ENCODE results near the gene FBRSL1.

The FBRSL1 gene

DNA sequence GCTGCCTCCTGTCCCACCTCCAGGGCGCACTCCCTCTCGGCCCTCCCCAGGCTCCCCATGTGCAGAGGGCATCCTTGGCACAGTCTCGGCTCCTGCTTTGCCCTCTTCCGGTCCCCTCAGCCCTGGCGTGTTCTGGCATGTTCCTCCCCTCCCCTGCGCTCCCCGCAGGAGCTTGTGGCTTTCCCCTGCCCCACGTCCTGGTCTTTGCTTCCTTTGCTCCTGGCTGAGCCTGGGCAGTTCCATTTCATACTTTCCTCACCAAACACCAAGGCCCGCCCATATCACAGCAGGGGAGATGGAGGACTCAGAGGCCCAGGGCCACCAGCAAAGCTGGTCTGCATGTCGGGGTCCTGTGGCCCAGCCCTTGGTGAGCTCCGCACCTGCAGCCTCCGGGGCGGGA is 56.0 kb downstream of the FBRSL1 start:
- no peak for DNase-seq

- no peak for DNase-seq
These were observed 56.7 kb downstream of the FBRSL1 start for GRCh38 chr12:132546647-132547046.

- DNase-seq = no peak
These were observed 57.3 kb downstream of the FBRSL1 start for GRCh38 chr12:132547205-132547740.

DNA sequence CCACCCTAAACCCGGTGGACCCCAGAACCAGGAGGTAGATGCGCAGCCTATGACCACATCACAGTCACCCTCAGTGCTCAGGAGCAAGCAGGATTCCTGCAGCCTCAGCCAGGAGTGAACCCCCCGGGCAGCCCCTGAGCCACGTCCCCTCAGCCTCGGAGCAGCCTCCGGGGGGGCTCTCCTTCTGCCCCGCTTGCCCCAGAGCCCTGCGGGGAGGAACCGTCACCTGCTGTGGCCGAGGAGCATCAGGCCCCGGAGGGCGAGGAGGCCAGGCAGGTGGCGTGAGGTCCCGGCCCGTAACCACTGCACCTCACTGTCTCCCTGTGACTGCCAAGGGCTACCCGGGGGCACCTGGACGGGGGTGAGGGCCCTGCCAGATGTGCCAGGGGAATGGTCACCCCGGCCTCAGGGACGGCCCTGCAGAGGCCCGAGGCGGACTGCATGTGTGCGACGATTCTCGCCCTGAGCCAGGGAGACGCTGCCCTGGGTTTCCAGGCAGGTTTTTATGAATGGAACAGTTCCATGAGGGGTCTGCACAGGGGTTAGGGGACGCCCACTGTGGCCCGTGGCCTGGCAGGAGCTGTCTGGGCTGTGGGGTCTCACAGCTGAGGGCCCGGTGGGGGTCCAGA is 58.6 kb downstream of the FBRSL1 start:
- DNase-seq = no peak

DNA sequence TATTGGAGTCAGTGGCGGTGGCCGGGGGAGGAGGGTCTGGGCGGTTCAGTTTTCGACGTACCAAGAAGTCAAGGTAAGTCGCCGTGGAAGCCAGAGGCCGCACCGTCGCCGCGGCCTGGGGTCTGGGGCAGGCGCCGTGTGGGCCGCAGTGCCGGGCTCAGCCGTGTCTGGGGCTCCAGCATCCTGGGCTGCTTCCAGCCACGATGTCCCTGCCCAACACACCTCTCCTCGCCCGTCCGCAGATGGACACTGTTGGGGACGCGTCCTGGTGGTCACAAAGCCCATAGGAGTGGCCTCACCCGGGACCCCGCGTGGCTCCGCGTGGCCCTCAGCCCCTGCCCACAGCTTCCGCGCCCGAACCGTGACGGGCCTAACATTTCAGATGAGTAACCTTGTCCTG is 59.1 kb downstream of the FBRSL1 start:
- no peak for DNase-seq

DNA sequence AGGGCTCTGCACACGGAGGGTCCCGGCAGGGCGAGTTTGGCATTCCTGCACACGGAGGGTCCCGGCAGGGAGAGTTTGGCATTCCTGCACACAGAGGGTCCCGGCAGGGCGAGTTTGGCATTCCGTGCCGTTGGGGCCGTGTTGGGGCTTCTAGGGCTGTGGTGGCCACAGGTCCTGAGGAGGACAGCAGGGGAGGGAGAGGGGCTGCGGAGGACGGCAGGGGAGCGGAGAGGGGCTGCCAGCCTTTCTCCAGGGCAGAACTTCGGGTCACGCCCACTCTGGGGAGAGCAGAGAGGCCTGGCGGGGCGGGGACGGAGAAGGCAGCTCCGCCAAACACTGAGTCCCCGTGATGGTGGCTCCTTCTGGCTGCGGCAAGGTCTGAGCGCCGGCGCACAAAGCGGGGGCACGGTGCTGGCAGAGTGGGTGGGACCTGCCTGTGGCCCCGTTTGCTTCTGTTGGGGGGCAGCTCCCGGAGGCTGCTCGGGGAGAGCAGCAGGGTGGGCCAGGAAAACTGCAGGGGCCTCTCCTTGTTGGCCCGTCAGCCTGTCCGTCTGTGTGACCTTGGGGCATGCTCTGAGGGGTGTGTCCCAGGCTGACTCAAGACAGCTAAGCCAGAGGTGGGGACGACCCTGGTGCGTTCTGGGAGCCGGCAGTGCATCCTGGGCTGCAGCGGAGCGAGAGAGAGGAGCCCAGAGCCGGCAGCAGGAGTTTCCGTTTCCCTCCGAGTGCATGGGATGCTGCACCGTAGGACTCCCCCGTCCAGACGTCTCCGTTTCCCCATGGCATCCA is 60.3 kb downstream of the FBRSL1 start:
- no peak for DNase-seq

- no peak for DNase-seq
These were observed 61.1 kb downstream of the FBRSL1 start for GRCh38 chr12:132550830-132551640.

DNA sequence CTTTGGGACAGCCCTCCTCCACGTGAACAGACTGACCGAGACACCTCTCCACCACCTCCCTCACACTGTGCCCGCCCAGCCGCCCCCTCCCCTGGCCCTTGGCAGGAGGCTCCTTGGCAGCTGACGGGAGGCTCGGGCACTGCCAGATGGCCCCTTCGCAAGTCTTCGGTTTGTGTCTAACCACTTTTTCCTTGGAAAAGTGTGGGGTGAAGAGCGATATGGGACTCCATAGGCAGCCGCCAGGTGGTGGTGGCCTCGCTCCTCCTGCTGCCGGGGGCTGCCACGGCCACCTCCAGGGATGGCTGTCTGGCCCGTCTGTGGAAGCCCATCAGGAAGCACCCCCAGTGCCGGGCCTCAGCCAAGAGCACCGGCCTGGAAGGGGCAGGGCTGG is 61.7 kb downstream of the FBRSL1 start:
- peak; percentile 60 for DNase-seq

GRCh38 chr12:132554845-132555630 is 65.1 kb downstream of the FBRSL1 start:
- no peak for DNase-seq

DNA sequence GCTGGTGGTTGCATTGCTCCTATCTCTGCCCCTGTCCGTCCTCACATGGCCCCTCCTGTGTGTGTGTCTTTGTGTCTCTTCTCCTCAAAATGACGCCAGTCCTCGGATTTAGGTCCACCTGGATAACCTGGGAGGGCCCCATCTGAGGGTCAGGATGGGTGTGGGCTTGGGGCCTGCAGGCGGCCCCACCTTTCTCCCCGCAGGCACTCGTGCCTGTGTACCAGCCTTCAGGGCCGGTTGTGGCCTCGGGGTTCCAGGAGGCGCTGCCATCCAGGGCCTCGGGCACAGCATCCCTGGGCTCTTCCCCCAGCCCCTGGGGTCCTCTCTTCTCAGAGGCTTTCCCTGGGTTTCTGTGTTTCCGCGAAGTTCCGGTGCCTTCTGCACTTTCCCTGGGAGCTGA is 65.7 kb downstream of the FBRSL1 start:
- DNase-seq = no peak

DNA sequence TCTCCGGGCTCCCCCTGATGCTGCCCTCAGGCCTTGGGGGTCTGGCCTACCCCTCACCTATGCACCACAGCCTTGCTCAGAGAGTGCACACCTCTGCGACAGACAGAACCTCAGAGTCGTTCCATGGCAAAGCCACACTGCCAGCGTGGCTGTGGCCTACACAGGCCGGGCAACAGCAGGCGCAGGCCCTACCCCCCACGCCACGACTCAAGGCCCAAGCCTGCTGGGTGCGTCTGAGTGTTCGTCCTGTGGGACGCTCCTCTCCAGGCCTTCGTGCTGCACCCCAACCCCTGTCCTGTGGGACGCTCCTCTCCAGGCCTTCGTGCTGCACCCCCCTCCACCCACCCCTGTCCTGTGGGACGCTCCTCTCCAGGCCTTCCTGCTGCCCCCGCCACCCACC is 66.3 kb downstream of the FBRSL1 start:
- DNase-seq = no peak

- no peak for DNase-seq
These were observed 66.8 kb downstream of the FBRSL1 start for GRCh38 chr12:132556801-132557200.

DNA sequence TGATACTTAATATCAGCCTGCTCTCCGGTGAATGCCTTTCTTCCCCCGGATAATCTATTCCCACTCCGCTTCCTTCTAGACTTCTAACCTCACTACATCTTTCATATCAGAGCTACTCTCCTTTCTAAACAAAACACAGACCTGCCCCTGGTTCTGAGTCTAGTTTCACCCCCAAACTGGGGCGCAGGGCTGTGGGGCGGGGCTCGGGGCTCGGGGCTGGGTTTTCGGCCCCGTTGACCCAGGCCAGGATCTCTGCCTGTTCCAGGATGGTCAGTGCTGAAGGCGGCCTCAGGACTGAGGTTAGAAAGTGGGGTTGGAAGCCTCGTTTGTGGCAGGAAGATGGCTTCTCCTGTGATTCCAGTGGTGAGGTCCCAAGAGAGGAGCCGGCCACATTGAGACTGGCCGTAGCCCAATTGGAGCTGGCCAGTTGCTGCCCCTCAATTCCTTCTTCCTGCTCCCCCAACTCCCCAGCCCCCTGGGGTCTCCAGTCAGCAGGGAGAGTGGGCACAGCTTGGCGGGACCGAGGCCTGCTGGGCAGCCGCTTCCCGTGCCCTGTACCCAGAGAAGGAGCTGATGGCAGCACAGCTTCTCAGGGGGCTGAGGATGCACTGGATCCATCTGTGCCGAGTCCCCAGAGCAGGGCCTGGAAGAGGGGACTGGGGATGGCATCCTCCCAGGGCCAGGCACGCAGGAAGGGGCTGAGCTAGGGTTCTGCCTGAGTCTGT is 67.5 kb downstream of the FBRSL1 start:
- no peak for DNase-seq

DNA sequence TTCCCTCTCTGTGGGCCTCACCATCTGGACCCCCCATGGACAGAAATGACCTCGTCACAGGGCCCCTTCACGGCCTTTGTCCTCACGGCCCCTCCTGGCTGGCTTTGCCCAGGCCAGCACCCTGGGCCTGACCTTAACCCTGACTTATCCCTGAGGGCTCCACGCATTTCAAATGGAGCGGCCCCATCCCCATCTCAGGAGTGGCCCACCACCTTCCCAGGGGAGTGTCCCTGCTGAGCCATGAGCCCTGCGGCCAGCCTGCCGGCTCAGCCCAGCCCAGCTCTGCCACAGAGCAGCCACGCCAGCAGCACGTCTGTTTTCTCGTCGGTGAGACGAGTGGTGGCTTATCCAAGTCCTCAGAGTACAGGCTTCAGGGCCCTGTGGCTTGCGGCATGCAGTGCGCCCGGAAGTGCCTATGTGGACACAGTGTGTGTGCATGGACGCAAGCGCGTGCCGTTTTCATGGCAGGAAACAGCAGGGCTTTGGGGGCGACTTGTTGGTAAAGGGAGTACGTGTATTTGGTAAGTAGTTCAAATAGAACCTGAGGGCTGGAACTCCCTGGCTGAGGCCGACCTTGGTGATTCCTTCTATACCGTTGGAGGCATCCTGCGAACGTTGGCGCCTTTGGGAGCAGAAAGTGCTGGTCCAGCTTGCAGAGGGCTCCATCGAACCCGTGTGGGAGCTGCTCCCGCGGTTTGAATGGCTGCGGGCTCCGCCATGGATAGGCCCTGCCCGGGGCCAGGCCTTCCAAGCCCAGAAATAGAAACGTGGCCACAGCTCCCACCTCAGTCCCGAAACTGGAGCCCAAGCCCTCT is 68.3 kb downstream of the FBRSL1 start:
- no peak for DNase-seq

GRCh38 chr12:132558861-132559623 is 69.1 kb downstream of the FBRSL1 start:
- no peak for DNase-seq

GRCh38 chr12:132559652-132560363 is 69.9 kb downstream of the FBRSL1 start:
- no peak for DNase-seq

DNA sequence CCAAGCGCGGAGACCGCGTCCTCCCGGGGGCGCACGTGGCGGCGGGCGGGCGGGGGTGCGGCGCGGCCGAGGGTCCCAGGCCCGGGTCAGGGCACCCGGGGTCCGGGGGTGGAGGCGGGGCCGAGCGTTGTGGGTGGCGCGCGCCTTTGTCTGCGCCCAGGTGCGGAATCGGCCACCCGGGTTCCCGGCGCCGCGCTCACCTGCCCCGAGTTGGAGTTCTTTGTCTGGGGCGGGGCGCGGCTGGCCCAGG is 70.3 kb downstream of the FBRSL1 start:
- no peak for DNase-seq

- no peak for DNase-seq
These were observed 70.9 kb downstream of the FBRSL1 start for GRCh38 chr12:132560614-132561426.

Data from NCI-H524 treated with DMSO at 0.1 percent for 48 hours (cell line).